Measurements from ENCODE around the gene SH2D7. TPM values are rescaled to one million over a fixed set of nuclear protein-coding genes. Genes with fewer than 3 reads are reported as not detected.

SH2D7 gene
- not detected in 2 replicates for total RNA-seq

GRCh38 chr15:78092261-78093041 lies at the start of gene SH2D7:
TSS of gene SH2D7 (plus strand) at chr15:78092561. CDS start at chr15:78092585, 24 bp downstream.
- Mint-ChIP-seq H3K27me3 (ENCODE audit: insufficient read depth) (no peaks in the 10 kb centered on the region), H3K4me3 (no peak within 1 kb of the TSS), H3K9me3 (no peaks in the 10 kb centered on the region), H3K36me3 (ENCODE audit: low read depth) (no peaks in the 10 kb centered on the region), H3K4me1 (ENCODE audit: low read depth) (peaks cover 41% of the 10 kb centered on the region), H3K27ac (no peak within 1 kb of the TSS)
- no peak for DNase-seq (ENCODE audit: low spot score)
- intact Hi-C loops (cut with micrococcal nuclease): no loop called here

GRCh38 chr15:78044407-78045155 lies 47.8 kb upstream of the SH2D7 start:
- peaks cover 92% of the 10 kb centered on the region for H3K4me1 Mint-ChIP-seq (ENCODE audit: low read depth)
- no peak for DNase-seq (ENCODE audit: low spot score)
- no peaks in the 10 kb centered on the region for H3K27me3 Mint-ChIP-seq (ENCODE audit: insufficient read depth)
- no peaks in the 10 kb centered on the region for H3K9me3 Mint-ChIP-seq
- intact Hi-C loops (cut with micrococcal nuclease): loop anchor here (1.0 to 5.0 kb wide), 2 partner anchors 10 to 87 kb away; no protein-coding TSS in a partner anchor
- H3K36me3 Mint-ChIP-seq (ENCODE audit: low read depth): peaks cover 42% of the 10 kb centered on the region
- H3K27ac Mint-ChIP-seq: peak overlapping the region; percentile 94
- peak overlapping the region; percentile 55 for H3K4me3 Mint-ChIP-seq

GRCh38 chr15:78045189-78045588 lies 47.2 kb upstream of the SH2D7 start:
- peak overlapping the region; percentile 90 for H3K27ac Mint-ChIP-seq
- H3K27me3 Mint-ChIP-seq (ENCODE audit: insufficient read depth): no peaks in the 10 kb centered on the region
- no peak overlapping the region for H3K4me3 Mint-ChIP-seq
- H3K4me1 Mint-ChIP-seq (ENCODE audit: low read depth): peaks cover 92% of the 10 kb centered on the region
- no peak for DNase-seq (ENCODE audit: low spot score)
- intact Hi-C loops (cut with micrococcal nuclease): loop anchor here (5.0 kb wide), 1 partner anchor 88 kb away; no protein-coding TSS in a partner anchor
- peaks cover 38% of the 10 kb centered on the region for H3K36me3 Mint-ChIP-seq (ENCODE audit: low read depth)
- no peaks in the 10 kb centered on the region for H3K9me3 Mint-ChIP-seq

- peak overlapping the region; percentile 60 for H3K4me3 Mint-ChIP-seq
- peaks cover 96% of the 10 kb centered on the region for H3K4me1 Mint-ChIP-seq (ENCODE audit: low read depth)
- DNase-seq (ENCODE audit: low spot score): no peak
- H3K27me3 Mint-ChIP-seq (ENCODE audit: insufficient read depth): no peaks in the 10 kb centered on the region
- no peaks in the 10 kb centered on the region for H3K9me3 Mint-ChIP-seq
- intact Hi-C loops (cut with micrococcal nuclease): loop anchor here (5.0 kb wide), 1 partner anchor 90 kb away; no protein-coding TSS in a partner anchor
- H3K27ac Mint-ChIP-seq: peak overlapping the region; percentile 97
- H3K36me3 Mint-ChIP-seq (ENCODE audit: low read depth): peaks cover 35% of the 10 kb centered on the region
Observed at GRCh38 chr15:78046796-78047341, 45.5 kb upstream of the SH2D7 start.

- Mint-ChIP-seq H3K27me3 (ENCODE audit: insufficient read depth) (no peaks in the 10 kb centered on the region), H3K36me3 (ENCODE audit: low read depth) (peaks cover 30% of the 10 kb centered on the region), H3K9me3 (no peaks in the 10 kb centered on the region), H3K4me3 (peak overlapping the region; percentile 60), H3K27ac (peak overlapping the region; percentile 97), H3K4me1 (ENCODE audit: low read depth) (peaks cover 96% of the 10 kb centered on the region)
- DNase-seq (ENCODE audit: low spot score): no peak
- intact Hi-C loops (cut with micrococcal nuclease): loop anchor here (5.0 kb wide), 1 partner anchor 91 kb away; no protein-coding TSS in a partner anchor
Observed at GRCh38 chr15:78047761-78048627, 44.4 kb upstream of the SH2D7 start.

- Mint-ChIP-seq H3K27me3 (ENCODE audit: insufficient read depth) (no peaks in the 10 kb centered on the region), H3K4me1 (ENCODE audit: low read depth) (peaks cover 96% of the 10 kb centered on the region), H3K4me3 (peak overlapping the region; percentile 60), H3K27ac (peak overlapping the region; percentile 97), H3K9me3 (no peaks in the 10 kb centered on the region), H3K36me3 (ENCODE audit: low read depth) (peaks cover 31% of the 10 kb centered on the region)
- no peak for DNase-seq (ENCODE audit: low spot score)
- intact Hi-C loops (cut with micrococcal nuclease): loop anchor here (5.0 kb wide), 1 partner anchor 91 kb away; no protein-coding TSS in a partner anchor
Observed at GRCh38 chr15:78048628-78048920, 43.8 kb upstream of the SH2D7 start.

- Mint-ChIP-seq H3K27ac (peak overlapping the region; percentile 97), H3K27me3 (ENCODE audit: insufficient read depth) (no peaks in the 10 kb centered on the region), H3K4me3 (peak overlapping the region; percentile 69), H3K9me3 (no peaks in the 10 kb centered on the region), H3K36me3 (ENCODE audit: low read depth) (peaks cover 30% of the 10 kb centered on the region), H3K4me1 (ENCODE audit: low read depth) (peaks cover 96% of the 10 kb centered on the region)
- peak; percentile 62 for DNase-seq (ENCODE audit: low spot score)
- intact Hi-C loops (cut with micrococcal nuclease): loop anchor here (1.0 to 5.0 kb wide), 5 partner anchors 11 to 93 kb away; partner anchors contain the start of gene TBC1D2B
Observed at GRCh38 chr15:78049691-78050440, 42.5 kb upstream of the SH2D7 start.

- no peak for DNase-seq (ENCODE audit: low spot score)
- Mint-ChIP-seq H3K36me3 (ENCODE audit: low read depth) (peaks cover 31% of the 10 kb centered on the region), H3K4me3 (peak overlapping the region; percentile 69), H3K9me3 (no peaks in the 10 kb centered on the region), H3K27me3 (ENCODE audit: insufficient read depth) (no peaks in the 10 kb centered on the region), H3K4me1 (ENCODE audit: low read depth) (peaks cover 96% of the 10 kb centered on the region), H3K27ac (peak overlapping the region; percentile 97)
- intact Hi-C loops (cut with micrococcal nuclease): loop anchor here (1.0 kb wide), 4 partner anchors 11 to 27 kb away; partner anchors contain the start of gene TBC1D2B
Observed at GRCh38 chr15:78050441-78050809, 41.9 kb upstream of the SH2D7 start.

GRCh38 chr15:78050826-78051225 lies 41.5 kb upstream of the SH2D7 start:
- H3K36me3 Mint-ChIP-seq (ENCODE audit: low read depth): peaks cover 31% of the 10 kb centered on the region
- intact Hi-C loops (cut with micrococcal nuclease): loop anchor here (1.0 kb wide), 4 partner anchors 10 to 26 kb away; partner anchors contain the start of gene TBC1D2B
- peak overlapping the region; percentile 97 for H3K27ac Mint-ChIP-seq
- no peaks in the 10 kb centered on the region for H3K9me3 Mint-ChIP-seq
- H3K4me1 Mint-ChIP-seq (ENCODE audit: low read depth): peaks cover 98% of the 10 kb centered on the region
- DNase-seq (ENCODE audit: low spot score): no peak
- peak overlapping the region; percentile 69 for H3K4me3 Mint-ChIP-seq
- H3K27me3 Mint-ChIP-seq (ENCODE audit: insufficient read depth): no peaks in the 10 kb centered on the region

- H3K9me3 Mint-ChIP-seq: no peaks in the 10 kb centered on the region
- H3K4me1 Mint-ChIP-seq (ENCODE audit: low read depth): peaks cover 98% of the 10 kb centered on the region
- H3K36me3 Mint-ChIP-seq (ENCODE audit: low read depth): peaks cover 30% of the 10 kb centered on the region
- H3K4me3 Mint-ChIP-seq: peak overlapping the region; percentile 51
- H3K27me3 Mint-ChIP-seq (ENCODE audit: insufficient read depth): no peaks in the 10 kb centered on the region
- intact Hi-C loops (cut with micrococcal nuclease): no loop called here
- no peak for DNase-seq (ENCODE audit: low spot score)
- peak overlapping the region; percentile 97 for H3K27ac Mint-ChIP-seq
Observed at GRCh38 chr15:78051596-78051995, 40.8 kb upstream of the SH2D7 start.

GRCh38 chr15:78052001-78052401 lies 40.4 kb upstream of the SH2D7 start:
- Mint-ChIP-seq H3K4me3 (peak overlapping the region; percentile 51), H3K4me1 (ENCODE audit: low read depth) (peaks cover 98% of the 10 kb centered on the region), H3K9me3 (no peaks in the 10 kb centered on the region), H3K27ac (peak overlapping the region; percentile 97), H3K36me3 (ENCODE audit: low read depth) (peaks cover 26% of the 10 kb centered on the region), H3K27me3 (ENCODE audit: insufficient read depth) (no peaks in the 10 kb centered on the region)
- DNase-seq (ENCODE audit: low spot score): no peak
- intact Hi-C loops (cut with micrococcal nuclease): no loop called here
